ENCODE data around the gene SLCO1A2. TPM values are rescaled to one million over a fixed set of nuclear protein-coding genes. Genes with fewer than 3 reads are reported as not detected.

The SLCO1A2 gene
- total RNA-seq, 1 donor from 2014 or later, result 0.26 TPM

GRCh38 chr12:21330682-21331253, 3.9 kb downstream of the SLCO1A2 start:
- peak in 1 of 2 donors; percentile 22 for DNase-seq (ENCODE audit: low read depth in 2 of 2)

DNA sequence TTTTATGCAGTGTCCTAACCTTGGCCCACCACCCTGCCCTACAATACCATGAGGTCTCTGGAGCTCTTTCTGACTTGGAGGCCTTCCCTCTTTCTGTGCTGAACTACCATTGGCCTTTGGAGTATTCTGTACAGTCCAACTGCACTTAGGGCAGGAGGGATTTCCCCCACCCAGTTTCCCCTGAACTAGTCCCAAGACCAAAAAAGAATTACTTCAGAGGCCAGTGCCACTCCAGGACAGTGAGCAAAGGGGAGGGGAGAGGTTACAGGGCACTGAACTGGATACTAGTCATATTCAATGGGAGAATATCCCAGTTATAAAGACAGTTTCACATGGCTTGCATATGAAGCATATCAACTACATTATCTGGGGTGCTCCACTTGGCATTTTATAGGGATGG, 6.1 kb downstream of the SLCO1A2 start:
- DNase-seq (ENCODE audit: low read depth in 2 of 2), result no peak

GRCh38 chr12:21324551-21324950, 10.2 kb downstream of the SLCO1A2 start:
- no peak for DNase-seq (ENCODE audit: low read depth in 2 of 2)

- DNase-seq (ENCODE audit: low read depth in 2 of 2), result no peak
These were observed 11.0 kb downstream of the SLCO1A2 start for GRCh38 chr12:21323736-21324135.

GRCh38 chr12:21308785-21309184, 25.9 kb downstream of the SLCO1A2 start:
- DNase-seq (ENCODE audit: low read depth in 2 of 2), result no peak

- peak; percentile 11 to 24 for DNase-seq (ENCODE audit: low read depth in 2 of 2)
These were observed 29.1 kb downstream of the SLCO1A2 start for GRCh38 chr12:21305661-21306060.

- DNase-seq (ENCODE audit: low read depth in 2 of 2), result no peak
These were observed 34.1 kb downstream of the SLCO1A2 start for GRCh38 chr12:21300632-21301031.

DNA sequence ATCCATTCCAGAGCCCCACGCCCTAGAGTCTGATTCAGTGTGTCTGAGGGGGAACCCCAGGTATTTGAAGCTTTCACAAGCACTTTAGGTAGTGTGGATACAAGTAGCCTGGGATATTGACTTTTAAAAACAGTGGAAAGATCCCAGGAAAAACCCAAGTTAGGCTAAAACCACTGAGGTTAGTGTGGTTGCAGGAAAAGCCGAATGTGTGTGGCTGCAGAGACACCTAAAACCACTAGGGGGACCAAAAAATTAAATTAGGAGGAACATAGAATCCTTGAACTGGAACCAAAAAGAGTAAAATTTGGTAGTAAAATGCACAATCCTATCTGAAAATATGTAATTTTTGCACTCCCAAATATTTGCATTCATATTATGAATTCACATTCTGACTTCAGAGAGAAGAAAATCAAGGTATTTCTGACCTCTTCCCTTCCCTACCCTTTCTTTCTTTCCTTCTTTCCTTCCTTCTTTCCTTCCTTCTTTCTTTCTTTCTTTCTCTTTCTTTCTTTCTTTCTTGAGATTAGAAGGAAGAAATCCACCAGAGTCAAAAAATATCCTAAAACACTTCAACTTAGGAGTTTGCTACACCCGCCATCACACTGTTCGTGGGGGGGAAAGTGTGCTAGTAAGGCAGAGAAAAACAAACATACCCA, 37.8 kb downstream of the SLCO1A2 start:
- peak in 1 of 2 donors; percentile 8 for DNase-seq (ENCODE audit: low read depth in 2 of 2)

GRCh38 chr12:21296348-21296747, 38.4 kb downstream of the SLCO1A2 start:
- DNase-seq (ENCODE audit: low read depth in 2 of 2), result no peak

- DNase-seq (ENCODE audit: low read depth in 2 of 2), result no peak
These were observed 40.5 kb downstream of the SLCO1A2 start for GRCh38 chr12:21294176-21294575.

DNA sequence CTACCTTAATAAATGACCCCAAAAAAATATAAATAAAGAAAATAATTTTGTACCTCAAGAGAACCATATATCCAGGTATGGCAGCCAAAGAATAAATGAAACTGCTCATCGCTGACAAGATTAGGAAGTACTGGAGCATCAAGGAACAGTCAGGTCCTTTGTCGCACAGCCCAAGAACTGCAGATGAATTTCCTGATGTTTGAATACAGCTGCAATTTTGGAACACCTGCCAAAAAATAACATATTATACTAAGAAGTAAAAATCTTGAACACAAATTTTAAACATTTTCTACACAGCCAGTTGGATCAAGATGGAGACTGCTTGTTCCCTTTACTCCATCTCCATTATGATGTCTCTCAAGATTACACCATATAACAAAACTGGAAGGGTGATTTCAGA, 42.6 kb downstream of the SLCO1A2 start:
- no peak for DNase-seq (ENCODE audit: low read depth in 2 of 2)

- no peak for DNase-seq (ENCODE audit: low read depth in 2 of 2)
These were observed 45.0 kb downstream of the SLCO1A2 start for GRCh38 chr12:21289698-21290097.

- DNase-seq (ENCODE audit: low read depth in 2 of 2), result peak in 1 of 2 donors; percentile 32
These were observed 57.9 kb downstream of the SLCO1A2 start for GRCh38 chr12:21276826-21277225.

GRCh38 chr12:21265932-21266331, 68.8 kb downstream of the SLCO1A2 start:
- no peak for DNase-seq (ENCODE audit: low read depth in 2 of 2)

DNA sequence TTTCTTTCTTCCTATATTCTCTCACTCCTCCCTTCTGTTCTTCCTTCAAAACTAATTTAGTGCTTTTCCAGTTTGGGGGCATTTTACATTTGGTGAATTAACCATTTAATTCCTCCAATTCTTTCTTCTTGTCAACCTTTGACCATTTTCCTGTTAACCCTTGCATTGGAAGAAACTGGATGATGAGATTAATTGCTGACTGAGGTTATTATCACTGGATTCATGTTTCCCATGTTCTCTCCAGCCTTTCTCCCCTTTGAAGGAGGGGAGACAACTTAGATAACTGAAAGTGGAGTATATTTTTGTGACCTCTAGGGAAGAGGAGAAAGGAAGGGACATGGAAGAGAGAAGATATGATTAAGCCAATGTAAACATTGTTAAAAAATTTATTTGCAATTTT, 70.5 kb downstream of the SLCO1A2 start:
- no peak for DNase-seq (ENCODE audit: low read depth in 2 of 2)

GRCh38 chr12:21257172-21257571, 77.5 kb downstream of the SLCO1A2 start:
- DNase-seq (ENCODE audit: low read depth in 2 of 2), result no peak

DNA sequence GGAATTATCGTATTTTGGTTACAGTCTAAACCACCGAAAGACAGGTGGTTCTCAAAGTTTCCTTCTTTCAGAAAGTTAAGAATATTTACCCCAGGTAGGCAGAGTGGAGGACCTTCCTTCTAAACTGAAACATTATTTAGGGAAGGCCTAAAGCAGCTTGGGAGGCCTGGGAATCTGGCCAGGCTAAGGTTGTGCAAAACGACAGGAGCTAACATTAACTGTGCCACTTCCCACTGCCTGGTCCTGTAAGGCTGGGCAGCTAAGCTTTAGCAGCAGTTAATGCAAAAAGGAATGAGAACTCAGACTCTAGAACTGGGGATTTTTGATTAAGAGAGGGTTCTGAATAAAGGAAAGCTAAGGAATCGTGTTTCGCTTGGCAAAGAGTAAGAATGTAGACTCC, 82.6 kb downstream of the SLCO1A2 start:
- no peak for DNase-seq (ENCODE audit: low read depth in 2 of 2)

- DNase-seq (ENCODE audit: low read depth in 2 of 2), result peak in 1 of 2 donors; percentile 9
These were observed 86.0 kb downstream of the SLCO1A2 start for GRCh38 chr12:21248679-21249078.

GRCh38 chr12:21239866-21240265, 94.9 kb downstream of the SLCO1A2 start:
- no peak for DNase-seq (ENCODE audit: low read depth in 2 of 2)

DNA sequence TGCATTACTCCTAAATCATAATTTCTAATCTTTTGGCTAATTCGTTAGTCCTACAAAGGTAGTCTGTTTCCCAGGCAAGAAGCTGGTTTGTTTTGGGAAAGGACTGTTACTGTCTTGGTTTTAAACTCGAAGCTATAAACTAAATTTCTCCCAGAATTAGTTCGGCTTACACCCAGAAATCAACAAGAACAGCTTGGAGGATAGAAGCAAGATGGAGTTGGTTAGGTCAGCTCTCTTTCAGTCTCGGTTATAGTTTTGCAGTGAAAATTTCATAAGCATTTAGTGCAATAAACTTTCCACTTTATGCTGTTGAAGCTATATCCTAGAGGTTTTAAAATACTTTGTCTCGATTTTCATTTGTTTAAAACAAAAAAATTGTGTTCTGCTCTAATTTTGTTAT, 100.3 kb downstream of the SLCO1A2 start:
- DNase-seq (ENCODE audit: low read depth in 2 of 2), result no peak

DNA sequence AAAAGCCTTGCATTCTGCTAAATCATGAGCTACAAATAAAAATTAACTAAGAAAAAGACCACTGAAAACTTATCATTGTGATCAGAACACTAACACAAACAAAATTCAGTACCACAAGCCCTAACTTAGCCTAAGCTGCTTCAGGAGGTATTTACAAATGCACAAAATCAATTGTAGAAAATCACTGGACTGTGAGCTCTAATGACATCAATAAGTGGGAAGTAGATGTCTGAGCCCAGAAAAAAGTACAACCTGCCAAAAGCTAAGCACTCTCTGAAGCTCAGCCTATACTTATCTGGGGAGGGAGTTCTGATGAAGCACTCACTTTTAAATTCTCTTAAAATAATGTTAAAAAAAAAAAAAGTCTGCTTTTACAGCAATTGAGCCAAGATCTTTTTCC, 110.8 kb downstream of the SLCO1A2 start:
- DNase-seq (ENCODE audit: low read depth in 2 of 2), result no peak

- DNase-seq (ENCODE audit: low read depth in 2 of 2), result no peak
These were observed 112.9 kb downstream of the SLCO1A2 start for GRCh38 chr12:21221778-21222177.

DNA sequence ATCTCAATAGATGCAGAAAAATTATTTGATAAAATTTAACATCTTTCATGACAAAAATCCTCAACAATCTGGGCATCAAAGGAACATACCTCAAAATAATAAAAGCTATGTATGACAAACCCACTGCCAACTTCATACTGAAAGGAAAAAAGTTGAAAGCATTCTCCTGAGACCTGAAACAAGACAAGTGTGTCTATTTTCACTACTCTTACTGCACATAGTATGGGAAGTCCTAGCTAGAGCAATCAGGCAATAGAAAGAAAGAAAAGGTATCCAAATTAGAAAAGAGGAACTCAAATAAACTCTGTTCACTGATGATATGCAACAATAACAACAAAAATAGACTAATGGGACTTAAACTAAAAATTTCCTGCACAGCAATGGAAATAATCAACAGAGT, 113.6 kb downstream of the SLCO1A2 start:
- no peak for DNase-seq (ENCODE audit: low read depth in 2 of 2)

DNA sequence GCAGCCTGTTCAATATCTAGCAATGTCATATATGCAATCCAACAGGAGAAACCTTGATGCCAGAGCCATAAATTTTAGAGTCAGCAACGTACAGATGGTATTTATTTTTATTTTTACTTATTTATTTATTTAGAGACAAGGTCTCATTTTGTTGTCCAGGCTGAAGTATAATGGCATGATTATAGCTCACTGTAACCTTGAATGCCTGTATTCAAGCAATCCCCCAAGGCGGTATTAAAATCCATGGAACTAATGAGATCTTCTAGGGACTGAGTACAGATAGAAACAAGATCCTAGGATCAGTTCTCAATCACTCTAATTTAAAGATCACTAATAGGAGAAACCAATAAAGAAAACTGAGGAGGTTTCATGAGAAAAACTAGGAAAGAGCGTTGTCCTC, 114.5 kb downstream of the SLCO1A2 start:
- DNase-seq (ENCODE audit: low read depth in 2 of 2), result no peak
